Measurements from ENCODE around the gene INTS11. TPM values are rescaled to one million over a fixed set of nuclear protein-coding genes. Genes with fewer than 3 reads are reported as not detected.

INTS11 gene
- total and polyA plus RNA-seq, 2 of the 13 experiments (the other 11 are each of a cell fraction or from before 2014, with no cell fraction given), result 52.8 to 94.8 TPM

DNA sequence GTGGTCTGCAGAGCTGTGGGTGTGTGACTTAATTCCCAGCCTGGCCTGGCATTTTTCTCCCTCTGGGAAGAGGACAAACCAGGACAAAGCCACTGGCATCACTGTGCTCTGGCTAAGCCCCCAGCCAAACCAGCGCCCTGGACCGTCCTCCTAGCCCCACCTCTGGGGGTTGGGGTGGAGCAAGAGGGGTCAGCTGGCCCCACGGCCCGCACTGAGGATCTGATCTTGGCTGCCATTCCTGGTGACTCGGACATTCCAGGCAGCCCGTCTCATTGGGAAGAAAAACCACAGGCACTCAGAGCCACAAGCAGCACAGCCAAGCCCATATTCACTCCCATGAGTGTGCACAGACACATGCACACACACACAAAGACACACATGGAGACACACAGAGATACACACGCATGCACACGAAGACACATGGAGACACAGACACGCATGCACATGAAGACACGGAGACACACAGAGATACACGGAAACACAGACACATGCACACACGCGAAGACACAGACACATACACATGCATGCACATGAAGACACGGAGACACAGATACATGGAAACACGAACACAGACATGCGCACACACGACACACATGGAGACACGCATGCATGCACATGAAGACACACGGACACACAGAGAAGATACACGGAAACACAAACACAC lies 36.2 kb upstream of the INTS11 start (continued):
- TF ChIP-seq ATF7 (IDR thresholded peaks at IDR 0.05) (no peak), ATF7 (CRISPR knock-in tag; IDR thresholded peaks at IDR 0.05) (no peak), FOSL2 (CRISPR knock-in tag; IDR thresholded peaks at IDR 0.05) (0 out of 2 replicates have a peak, but pooled peaks have one; percentile 29), FOXA1 (IDR thresholded peaks at IDR 0.05) (peak; percentile 15; the same call in 1 of the 2 replicates), FOXA1 (CRISPR knock-in tag; IDR thresholded peaks at IDR 0.05) (no peak), ZNF83 (CRISPR knock-in tag; IDR thresholded peaks at IDR 0.05; ENCODE audit: borderline replicate concordance) (no peak), FOXK1 (CRISPR knock-in tag; IDR thresholded peaks at IDR 0.05; ENCODE audit: borderline replicate concordance, low read depth) (no peak), POLR2A (IDR thresholded peaks at IDR 0.05; ENCODE audit: insufficient read depth in 1 of 2, low read depth in 2 of 2, low read length in 2 of 2) (no peak), EEA1 (CRISPR knock-in tag; IDR thresholded peaks at IDR 0.05; ENCODE audit: borderline replicate concordance) (0 out of 2 replicates have a peak, but pooled peaks have one; percentile 30)
- TF ChIP-seq, protein P1, sequence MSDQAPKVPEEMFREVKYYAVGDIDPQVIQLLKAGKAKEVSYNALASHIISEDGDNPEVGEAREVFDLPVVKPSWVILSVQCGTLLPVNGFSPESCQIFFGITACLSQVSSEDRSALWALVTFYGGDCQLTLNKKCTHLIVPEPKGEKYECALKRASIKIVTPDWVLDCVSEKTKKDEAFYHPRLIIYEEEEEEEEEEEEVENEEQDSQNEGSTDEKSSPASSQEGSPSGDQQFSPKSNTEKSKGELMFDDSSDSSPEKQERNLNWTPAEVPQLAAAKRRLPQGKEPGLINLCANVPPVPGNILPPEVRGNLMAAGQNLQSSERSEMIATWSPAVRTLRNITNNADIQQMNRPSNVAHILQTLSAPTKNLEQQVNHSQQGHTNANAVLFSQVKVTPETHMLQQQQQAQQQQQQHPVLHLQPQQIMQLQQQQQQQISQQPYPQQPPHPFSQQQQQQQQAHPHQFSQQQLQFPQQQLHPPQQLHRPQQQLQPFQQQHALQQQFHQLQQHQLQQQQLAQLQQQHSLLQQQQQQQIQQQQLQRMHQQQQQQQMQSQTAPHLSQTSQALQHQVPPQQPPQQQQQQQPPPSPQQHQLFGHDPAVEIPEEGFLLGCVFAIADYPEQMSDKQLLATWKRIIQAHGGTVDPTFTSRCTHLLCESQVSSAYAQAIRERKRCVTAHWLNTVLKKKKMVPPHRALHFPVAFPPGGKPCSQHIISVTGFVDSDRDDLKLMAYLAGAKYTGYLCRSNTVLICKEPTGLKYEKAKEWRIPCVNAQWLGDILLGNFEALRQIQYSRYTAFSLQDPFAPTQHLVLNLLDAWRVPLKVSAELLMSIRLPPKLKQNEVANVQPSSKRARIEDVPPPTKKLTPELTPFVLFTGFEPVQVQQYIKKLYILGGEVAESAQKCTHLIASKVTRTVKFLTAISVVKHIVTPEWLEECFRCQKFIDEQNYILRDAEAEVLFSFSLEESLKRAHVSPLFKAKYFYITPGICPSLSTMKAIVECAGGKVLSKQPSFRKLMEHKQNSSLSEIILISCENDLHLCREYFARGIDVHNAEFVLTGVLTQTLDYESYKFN (CRISPR knock-in tag; conservative IDR thresholded peaks at IDR 0.05), result no peak
- TF ChIP-seq, protein P2, sequence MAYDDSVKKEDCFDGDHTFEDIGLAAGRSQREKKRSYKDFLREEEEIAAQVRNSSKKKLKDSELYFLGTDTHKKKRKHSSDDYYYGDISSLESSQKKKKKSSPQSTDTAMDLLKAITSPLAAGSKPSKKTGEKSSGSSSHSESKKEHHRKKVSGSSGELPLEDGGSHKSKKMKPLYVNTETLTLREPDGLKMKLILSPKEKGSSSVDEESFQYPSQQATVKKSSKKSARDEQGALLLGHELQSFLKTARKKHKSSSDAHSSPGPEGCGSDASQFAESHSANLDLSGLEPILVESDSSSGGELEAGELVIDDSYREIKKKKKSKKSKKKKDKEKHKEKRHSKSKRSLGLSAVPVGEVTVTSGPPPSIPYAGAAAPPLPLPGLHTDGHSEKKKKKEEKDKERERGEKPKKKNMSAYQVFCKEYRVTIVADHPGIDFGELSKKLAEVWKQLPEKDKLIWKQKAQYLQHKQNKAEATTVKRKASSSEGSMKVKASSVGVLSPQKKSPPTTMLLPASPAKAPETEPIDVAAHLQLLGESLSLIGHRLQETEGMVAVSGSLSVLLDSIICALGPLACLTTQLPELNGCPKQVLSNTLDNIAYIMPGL (CRISPR knock-in tag; IDR thresholded peaks at IDR 0.05; ENCODE audit: borderline replicate concordance in 1 of 2, low read depth in 1 of 2), result no peak
- TF ChIP-seq, protein P3, sequence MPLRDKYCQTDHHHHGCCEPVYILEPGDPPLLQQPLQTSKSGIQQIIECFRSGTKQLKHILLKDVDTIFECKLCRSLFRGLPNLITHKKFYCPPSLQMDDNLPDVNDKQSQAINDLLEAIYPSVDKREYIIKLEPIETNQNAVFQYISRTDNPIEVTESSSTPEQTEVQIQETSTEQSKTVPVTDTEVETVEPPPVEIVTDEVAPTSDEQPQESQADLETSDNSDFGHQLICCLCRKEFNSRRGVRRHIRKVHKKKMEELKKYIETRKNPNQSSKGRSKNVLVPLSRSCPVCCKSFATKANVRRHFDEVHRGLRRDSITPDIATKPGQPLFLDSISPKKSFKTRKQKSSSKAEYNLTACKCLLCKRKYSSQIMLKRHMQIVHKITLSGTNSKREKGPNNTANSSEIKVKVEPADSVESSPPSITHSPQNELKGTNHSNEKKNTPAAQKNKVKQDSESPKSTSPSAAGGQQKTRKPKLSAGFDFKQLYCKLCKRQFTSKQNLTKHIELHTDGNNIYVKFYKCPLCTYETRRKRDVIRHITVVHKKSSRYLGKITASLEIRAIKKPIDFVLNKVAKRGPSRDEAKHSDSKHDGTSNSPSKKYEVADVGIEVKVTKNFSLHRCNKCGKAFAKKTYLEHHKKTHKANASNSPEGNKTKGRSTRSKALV (CRISPR knock-in tag; IDR thresholded peaks at IDR 0.05), result no peak
- TF ChIP-seq, protein P4, sequence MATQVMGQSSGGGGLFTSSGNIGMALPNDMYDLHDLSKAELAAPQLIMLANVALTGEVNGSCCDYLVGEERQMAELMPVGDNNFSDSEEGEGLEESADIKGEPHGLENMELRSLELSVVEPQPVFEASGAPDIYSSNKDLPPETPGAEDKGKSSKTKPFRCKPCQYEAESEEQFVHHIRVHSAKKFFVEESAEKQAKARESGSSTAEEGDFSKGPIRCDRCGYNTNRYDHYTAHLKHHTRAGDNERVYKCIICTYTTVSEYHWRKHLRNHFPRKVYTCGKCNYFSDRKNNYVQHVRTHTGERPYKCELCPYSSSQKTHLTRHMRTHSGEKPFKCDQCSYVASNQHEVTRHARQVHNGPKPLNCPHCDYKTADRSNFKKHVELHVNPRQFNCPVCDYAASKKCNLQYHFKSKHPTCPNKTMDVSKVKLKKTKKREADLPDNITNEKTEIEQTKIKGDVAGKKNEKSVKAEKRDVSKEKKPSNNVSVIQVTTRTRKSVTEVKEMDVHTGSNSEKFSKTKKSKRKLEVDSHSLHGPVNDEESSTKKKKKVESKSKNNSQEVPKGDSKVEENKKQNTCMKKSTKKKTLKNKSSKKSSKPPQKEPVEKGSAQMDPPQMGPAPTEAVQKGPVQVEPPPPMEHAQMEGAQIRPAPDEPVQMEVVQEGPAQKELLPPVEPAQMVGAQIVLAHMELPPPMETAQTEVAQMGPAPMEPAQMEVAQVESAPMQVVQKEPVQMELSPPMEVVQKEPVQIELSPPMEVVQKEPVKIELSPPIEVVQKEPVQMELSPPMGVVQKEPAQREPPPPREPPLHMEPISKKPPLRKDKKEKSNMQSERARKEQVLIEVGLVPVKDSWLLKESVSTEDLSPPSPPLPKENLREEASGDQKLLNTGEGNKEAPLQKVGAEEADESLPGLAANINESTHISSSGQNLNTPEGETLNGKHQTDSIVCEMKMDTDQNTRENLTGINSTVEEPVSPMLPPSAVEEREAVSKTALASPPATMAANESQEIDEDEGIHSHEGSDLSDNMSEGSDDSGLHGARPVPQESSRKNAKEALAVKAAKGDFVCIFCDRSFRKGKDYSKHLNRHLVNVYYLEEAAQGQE (IDR thresholded peaks at IDR 0.05; ENCODE audit: borderline replicate concordance in 1 of 2, low read depth in 1 of 2, low read length in 2 of 2), result no peak
- TF ChIP-seq, protein P5, sequence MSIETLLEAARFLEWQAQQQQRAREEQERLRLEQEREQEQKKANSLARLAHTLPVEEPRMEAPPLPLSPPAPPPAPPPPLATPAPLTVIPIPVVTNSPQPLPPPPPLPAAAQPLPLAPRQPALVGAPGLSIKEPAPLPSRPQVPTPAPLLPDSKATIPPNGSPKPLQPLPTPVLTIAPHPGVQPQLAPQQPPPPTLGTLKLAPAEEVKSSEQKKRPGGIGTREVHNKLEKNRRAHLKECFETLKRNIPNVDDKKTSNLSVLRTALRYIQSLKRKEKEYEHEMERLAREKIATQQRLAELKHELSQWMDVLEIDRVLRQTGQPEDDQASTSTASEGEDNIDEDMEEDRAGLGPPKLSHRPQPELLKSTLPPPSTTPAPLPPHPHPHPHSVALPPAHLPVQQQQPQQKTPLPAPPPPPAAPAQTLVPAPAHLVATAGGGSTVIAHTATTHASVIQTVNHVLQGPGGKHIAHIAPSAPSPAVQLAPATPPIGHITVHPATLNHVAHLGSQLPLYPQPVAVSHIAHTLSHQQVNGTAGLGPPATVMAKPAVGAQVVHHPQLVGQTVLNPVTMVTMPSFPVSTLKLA (IDR thresholded peaks at IDR 0.05), result peak; percentile 87
